Measurements from ENCODE around the gene GTSF1L. TPM values are rescaled to one million over a fixed set of nuclear protein-coding genes. Genes with fewer than 3 reads are reported as not detected.

GTSF1L gene
- total RNA-seq, 1 experiment from 2014 or later = not detected

- TF ChIP-seq ZNF317 (CRISPR knock-in tag; IDR thresholded peaks at IDR 0.05; ENCODE audit: borderline replicate concordance, low read depth) (no peak), NR1H2 (CRISPR knock-in tag; IDR thresholded peaks at IDR 0.05) (no peak), MXD4 (CRISPR knock-in tag; IDR thresholded peaks at IDR 0.05; ENCODE audit: borderline replicate concordance) (no peak), ZNF138 (CRISPR knock-in tag; conservative IDR thresholded peaks at IDR 0.05) (no peak)
- TF ChIP-seq, protein P1, sequence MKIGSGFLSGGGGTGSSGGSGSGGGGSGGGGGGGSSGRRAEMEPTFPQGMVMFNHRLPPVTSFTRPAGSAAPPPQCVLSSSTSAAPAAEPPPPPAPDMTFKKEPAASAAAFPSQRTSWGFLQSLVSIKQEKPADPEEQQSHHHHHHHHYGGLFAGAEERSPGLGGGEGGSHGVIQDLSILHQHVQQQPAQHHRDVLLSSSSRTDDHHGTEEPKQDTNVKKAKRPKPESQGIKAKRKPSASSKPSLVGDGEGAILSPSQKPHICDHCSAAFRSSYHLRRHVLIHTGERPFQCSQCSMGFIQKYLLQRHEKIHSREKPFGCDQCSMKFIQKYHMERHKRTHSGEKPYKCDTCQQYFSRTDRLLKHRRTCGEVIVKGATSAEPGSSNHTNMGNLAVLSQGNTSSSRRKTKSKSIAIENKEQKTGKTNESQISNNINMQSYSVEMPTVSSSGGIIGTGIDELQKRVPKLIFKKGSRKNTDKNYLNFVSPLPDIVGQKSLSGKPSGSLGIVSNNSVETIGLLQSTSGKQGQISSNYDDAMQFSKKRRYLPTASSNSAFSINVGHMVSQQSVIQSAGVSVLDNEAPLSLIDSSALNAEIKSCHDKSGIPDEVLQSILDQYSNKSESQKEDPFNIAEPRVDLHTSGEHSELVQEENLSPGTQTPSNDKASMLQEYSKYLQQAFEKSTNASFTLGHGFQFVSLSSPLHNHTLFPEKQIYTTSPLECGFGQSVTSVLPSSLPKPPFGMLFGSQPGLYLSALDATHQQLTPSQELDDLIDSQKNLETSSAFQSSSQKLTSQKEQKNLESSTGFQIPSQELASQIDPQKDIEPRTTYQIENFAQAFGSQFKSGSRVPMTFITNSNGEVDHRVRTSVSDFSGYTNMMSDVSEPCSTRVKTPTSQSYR (CRISPR knock-in tag; IDR thresholded peaks at IDR 0.05) = no peak
- TF ChIP-seq, protein P2, sequence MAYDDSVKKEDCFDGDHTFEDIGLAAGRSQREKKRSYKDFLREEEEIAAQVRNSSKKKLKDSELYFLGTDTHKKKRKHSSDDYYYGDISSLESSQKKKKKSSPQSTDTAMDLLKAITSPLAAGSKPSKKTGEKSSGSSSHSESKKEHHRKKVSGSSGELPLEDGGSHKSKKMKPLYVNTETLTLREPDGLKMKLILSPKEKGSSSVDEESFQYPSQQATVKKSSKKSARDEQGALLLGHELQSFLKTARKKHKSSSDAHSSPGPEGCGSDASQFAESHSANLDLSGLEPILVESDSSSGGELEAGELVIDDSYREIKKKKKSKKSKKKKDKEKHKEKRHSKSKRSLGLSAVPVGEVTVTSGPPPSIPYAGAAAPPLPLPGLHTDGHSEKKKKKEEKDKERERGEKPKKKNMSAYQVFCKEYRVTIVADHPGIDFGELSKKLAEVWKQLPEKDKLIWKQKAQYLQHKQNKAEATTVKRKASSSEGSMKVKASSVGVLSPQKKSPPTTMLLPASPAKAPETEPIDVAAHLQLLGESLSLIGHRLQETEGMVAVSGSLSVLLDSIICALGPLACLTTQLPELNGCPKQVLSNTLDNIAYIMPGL (CRISPR knock-in tag; IDR thresholded peaks at IDR 0.05) = no peak
Observed at GRCh38 chr20:43766917-43767316, 40.1 kb upstream of the GTSF1L start (continued).

DNA sequence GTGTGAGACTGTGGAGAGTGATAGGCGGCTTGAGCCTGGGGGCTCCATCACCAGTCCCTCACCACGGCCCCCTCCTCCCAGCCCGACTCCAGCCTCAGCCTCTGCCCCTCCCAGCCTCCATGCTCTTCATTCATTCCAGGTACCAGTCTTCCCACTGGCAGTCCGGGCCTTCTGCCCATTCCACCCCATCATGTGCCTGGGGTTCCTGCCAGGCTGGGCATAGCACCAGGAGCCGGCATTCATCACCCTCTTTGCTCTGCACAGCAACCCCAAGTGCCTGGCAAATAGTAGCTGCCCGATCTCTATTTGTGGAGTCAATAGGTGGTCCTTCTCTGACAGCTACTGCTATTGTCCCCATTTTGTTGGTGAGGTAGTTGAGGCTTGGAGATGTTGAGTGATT, 39.6 kb upstream of the GTSF1L start:
- H3K9me3 Mint-ChIP-seq = no peaks in the 10 kb centered on the region
- ChIA-PET POLR2A (no interaction called here), CTCF (interaction anchor here (0.6 to 1.4 kb wide), 3 partner anchors 16 to 314 kb away, joined by 3 to 4 read pairs (median 3); no protein-coding TSS in a partner anchor)
- H3K27ac Mint-ChIP-seq = no peak overlapping the region
- no peak for DNase-seq (ENCODE audit: low spot score)
- H3K36me3 Mint-ChIP-seq = no peaks in the 10 kb centered on the region
- ATAC-seq = no peak
- no peaks in the 10 kb centered on the region; the same call in 1 of the 2 replicates for H3K27me3 Mint-ChIP-seq (ENCODE audit: low read depth)
- no peak overlapping the region for H3K4me3 Mint-ChIP-seq
- peaks cover 9% of the 10 kb centered on the region for H3K4me1 Mint-ChIP-seq
- TF ChIP-seq OVOL2 (CRISPR knock-in tag; IDR thresholded peaks at IDR 0.05; ENCODE audit: borderline replicate concordance) (no peak), ZBTB21 (CRISPR knock-in tag; IDR thresholded peaks at IDR 0.05; ENCODE audit: borderline replicate concordance) (no peak)

DNA sequence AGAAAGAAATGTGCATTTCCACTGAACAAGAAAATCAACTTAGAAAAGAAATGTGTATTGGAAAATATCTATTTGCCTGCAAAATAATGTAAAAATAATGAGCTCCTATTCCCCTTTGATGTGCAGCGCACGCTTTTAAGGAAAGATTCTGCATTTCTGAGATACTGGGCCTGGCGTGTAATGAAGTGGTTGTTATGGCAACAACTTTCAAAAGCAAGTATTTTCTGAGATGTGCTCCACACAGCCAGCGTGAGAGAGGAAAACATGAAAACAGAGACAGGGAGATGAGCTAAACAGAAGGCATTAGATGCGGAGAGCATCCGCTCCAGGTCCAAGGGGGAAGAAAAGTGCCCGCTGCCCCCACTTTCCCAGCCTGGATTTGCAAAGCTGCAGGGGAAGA, 39.1 kb upstream of the GTSF1L start:
- ATAC-seq (no peak), DNase-seq (ENCODE audit: low spot score) (no peak)
- TF ChIP-seq, protein P3, sequence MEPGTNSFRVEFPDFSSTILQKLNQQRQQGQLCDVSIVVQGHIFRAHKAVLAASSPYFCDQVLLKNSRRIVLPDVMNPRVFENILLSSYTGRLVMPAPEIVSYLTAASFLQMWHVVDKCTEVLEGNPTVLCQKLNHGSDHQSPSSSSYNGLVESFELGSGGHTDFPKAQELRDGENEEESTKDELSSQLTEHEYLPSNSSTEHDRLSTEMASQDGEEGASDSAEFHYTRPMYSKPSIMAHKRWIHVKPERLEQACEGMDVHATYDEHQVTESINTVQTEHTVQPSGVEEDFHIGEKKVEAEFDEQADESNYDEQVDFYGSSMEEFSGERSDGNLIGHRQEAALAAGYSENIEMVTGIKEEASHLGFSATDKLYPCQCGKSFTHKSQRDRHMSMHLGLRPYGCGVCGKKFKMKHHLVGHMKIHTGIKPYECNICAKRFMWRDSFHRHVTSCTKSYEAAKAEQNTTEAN (CRISPR knock-in tag; IDR thresholded peaks at IDR 0.05) = no peak
- no peak for TF ChIP-seq ELF4 (CRISPR knock-in tag; IDR thresholded peaks at IDR 0.05; ENCODE audit: low read depth)
- TF ChIP-seq TCF7 (CRISPR knock-in tag; IDR thresholded peaks at IDR 0.05; ENCODE audit: low read depth) = no peak
- TF ChIP-seq ZNF138 (CRISPR knock-in tag; conservative IDR thresholded peaks at IDR 0.05) = no peak
- TF ChIP-seq ZNF416 (CRISPR knock-in tag; IDR thresholded peaks at IDR 0.05) = no peak
- TF ChIP-seq ZNF423 (CRISPR knock-in tag; IDR thresholded peaks at IDR 0.05) = no peak
- TF ChIP-seq NR2C2 (CRISPR knock-in tag; IDR thresholded peaks at IDR 0.05) = no peak
- TF ChIP-seq, protein P4, sequence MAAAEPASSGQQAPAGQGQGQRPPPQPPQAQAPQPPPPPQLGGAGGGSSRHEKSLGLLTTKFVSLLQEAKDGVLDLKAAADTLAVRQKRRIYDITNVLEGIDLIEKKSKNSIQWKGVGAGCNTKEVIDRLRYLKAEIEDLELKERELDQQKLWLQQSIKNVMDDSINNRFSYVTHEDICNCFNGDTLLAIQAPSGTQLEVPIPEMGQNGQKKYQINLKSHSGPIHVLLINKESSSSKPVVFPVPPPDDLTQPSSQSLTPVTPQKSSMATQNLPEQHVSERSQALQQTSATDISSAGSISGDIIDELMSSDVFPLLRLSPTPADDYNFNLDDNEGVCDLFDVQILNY (CRISPR knock-in tag; IDR thresholded peaks at IDR 0.05) = no peak
- TF ChIP-seq, protein P5, sequence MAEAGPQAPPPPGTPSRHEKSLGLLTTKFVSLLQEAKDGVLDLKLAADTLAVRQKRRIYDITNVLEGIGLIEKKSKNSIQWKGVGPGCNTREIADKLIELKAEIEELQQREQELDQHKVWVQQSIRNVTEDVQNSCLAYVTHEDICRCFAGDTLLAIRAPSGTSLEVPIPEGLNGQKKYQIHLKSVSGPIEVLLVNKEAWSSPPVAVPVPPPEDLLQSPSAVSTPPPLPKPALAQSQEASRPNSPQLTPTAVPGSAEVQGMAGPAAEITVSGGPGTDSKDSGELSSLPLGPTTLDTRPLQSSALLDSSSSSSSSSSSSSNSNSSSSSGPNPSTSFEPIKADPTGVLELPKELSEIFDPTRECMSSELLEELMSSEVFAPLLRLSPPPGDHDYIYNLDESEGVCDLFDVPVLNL (CRISPR knock-in tag; IDR thresholded peaks at IDR 0.05; ENCODE audit: borderline replicate concordance, low read depth) = no peak
- TF ChIP-seq FOXJ3 (CRISPR knock-in tag; IDR thresholded peaks at IDR 0.05; ENCODE audit: borderline replicate concordance) = no peak
- no peak for TF ChIP-seq NR3C1 (CRISPR knock-in tag; conservative IDR thresholded peaks at IDR 0.05; ENCODE audit: low read depth)
- no peak for TF ChIP-seq ZBTB21 (CRISPR knock-in tag; IDR thresholded peaks at IDR 0.05; ENCODE audit: borderline replicate concordance)
- TF ChIP-seq TEAD1 (CRISPR knock-in tag; IDR thresholded peaks at IDR 0.05) = no peak
- TF ChIP-seq, protein P6, sequence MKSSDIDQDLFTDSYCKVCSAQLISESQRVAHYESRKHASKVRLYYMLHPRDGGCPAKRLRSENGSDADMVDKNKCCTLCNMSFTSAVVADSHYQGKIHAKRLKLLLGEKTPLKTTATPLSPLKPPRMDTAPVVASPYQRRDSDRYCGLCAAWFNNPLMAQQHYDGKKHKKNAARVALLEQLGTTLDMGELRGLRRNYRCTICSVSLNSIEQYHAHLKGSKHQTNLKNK (CRISPR knock-in tag; IDR thresholded peaks at IDR 0.05) = no peak
- Mint-ChIP-seq H3K4me3 (no peak overlapping the region), H3K27ac (no peak overlapping the region), H3K4me1 (peaks cover 9% of the 10 kb centered on the region), H3K27me3 (ENCODE audit: low read depth) (no peaks in the 10 kb centered on the region; the same call in 1 of the 2 replicates), H3K9me3 (no peaks in the 10 kb centered on the region), H3K36me3 (no peaks in the 10 kb centered on the region)
- ChIA-PET CTCF (interaction anchor here (0.6 to 1.4 kb wide), 3 partner anchors 16 to 314 kb away, joined by 3 to 4 read pairs (median 3); no protein-coding TSS in a partner anchor), POLR2A (no interaction called here)
